ENCODE results near the gene WNT11.

Gene WNT11

DNA sequence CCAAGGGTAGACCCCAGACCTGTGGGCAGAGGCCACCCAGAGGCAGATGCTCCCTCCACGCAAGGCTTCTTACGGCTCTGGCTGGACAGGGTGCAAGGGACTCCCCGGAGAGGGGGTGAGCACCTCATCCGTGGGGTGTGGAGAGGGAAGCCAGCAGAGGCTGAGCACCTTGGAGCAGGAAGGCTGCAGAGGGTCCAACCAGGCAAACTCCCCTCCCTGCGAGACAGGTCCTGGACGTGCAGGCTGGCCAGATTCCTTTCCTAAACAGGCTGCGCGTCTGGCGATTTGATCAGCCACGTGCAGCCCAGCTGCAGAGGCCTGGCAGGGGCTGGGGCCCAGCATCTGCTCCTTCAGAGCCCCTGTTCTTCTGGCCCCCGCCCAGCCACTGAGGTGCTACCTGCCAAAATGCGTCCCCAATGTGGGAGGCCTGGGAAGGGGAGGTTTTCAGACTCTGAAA lies 49.3 kb downstream of the WNT11 start:
- peak; percentile 78 for DNase-seq (ENCODE audit: low spot score)

DNA sequence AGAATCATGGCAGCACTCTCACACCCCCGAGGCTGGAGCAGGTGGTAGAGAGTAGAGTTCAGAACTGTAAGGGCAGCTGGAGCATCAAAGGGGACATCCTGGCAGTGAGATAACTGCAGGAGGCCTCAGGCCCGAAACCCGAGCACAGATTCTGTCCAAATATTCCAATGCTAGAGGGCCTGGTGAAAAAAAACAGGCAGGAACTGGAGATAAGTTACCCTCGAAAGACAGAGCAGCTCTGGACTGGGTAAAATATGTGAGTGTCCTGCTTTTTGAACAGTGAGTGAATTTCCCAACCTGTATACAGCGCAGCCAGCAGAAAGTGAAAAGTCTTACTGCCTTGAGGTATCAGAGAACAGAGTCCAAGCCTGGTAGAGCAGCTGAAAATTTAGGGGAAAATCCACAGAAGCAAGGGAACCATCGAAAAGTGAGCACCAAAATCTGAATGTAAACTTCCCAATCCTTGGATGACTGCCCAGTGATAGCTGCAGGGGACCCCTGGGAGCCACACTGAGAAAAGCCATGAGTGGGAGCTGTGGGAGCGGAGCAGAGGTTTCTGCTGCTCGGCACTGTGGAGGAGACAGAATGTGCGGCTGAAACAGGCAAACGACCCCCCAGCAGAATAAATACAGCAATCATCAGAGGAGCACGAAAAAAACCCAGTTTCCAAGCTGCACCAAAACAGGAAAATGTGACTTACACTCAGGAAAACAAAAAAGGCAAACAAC lies 50.6 kb downstream of the WNT11 start:
- DNase-seq (ENCODE audit: low spot score) = no peak

DNA sequence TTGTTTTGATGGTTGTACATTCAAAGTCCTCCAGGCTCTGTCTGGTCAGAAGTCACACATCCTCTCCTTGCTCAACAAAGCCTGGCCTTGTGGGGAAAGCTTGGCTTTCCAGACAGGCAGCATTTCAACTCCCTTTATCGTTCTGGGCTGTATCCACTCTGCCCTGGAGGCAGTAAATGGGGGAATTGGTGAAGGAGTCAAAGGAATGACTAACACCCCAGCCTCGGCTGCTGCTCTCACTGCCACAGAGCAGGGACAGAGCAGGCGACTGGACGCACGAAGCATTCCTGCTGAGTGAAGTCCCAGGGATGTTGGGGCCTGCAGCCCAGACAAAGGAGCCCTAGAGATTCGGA lies 52.8 kb downstream of the WNT11 start:
- DNase-seq (ENCODE audit: low spot score) = no peak

DNA sequence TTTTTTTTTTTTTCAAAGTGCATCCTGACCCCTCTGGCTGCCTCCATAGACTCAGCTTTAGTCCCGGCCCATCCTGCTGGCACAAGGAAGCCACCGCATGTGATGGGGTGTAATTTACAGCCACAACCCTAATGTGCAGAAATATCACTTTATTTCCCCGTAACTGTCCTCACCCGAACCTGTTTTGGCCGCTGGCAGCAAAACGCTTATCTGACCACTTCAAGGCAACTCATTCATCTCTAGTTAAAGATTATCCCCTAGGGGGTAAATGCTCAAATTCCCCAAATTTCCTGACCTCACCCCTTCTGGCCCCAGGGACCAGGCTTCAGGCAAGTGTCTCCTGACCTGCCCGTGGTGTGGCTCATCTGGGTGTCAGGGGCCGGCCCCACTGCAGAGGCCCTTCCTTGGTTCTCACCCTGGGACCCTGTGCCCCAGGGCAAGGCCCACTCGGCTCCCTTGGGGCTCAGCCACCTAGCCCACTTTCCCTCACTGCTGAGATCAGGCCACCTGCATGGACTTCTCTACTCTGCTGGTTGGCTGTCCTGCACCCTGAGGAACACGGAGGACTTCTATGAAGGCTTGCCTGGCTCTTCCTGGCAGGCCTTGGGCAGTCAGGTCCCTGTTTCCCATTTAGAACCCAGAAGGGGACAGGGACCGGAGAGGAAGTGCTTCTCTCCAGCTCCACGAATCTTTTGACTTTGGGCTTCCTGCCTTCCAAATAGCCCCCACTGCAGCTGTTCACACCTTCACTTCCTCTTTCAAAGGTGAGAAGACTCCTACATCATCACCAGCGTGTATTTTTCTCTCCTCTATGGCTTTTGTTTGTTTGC lies 53.3 kb downstream of the WNT11 start:
- no peak for DNase-seq (ENCODE audit: low spot score)

DNA sequence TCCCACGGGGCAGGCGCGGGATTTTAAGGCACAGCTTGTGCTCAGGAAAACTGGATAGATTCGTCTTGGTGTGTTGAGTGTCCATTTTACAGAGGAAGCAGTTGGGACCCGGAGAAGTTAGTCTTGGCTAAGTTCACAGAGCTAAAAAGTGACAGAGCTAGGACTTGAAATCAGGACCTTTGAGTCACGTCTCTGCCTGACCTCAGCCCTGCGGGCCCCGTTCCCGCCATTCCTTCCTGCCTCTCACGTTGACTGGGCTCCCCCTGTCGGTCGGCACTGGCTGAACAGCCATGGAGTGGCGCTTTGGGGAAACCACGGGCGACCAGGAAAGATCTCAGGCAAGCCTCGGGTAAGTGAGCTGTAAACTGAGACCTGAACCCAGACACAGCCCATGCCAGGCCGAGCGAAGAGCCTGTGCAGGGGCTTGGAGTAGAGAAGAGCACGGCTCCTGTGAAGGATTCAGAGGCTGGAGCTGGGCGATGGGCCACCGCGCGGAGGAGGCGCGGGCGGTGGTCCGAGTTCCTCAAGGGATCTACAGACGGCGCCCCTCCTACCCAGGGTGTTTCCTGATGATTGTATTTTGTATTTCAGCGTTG lies 54.1 kb downstream of the WNT11 start:
- no peak for DNase-seq (ENCODE audit: low spot score)

DNA sequence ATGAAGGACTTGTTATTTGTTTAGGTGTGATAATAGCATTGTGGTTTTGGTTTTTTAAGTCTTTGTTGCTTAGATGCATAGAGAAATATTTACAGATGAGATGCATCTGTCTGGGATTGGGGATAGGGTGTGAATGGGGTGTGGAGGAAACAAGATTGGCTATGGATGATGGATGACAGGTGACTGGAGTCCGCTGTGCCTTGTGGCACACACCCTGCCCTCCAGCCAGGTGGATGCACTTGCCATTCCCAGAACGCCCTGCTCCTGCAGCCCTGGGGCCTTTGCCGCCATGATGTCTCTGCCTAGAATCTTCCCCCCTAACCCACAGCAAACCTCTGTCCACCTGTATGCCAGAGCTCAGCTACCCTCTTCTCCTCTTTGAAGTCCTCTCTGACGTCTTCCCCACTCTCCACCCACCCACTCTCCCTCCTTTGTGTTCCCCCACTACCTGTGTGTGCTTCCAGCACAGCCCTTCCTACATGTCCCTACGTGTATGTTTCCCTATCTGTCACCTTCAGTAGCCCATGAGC lies 54.7 kb downstream of the WNT11 start:
- DNase-seq (ENCODE audit: low spot score) = no peak

DNA sequence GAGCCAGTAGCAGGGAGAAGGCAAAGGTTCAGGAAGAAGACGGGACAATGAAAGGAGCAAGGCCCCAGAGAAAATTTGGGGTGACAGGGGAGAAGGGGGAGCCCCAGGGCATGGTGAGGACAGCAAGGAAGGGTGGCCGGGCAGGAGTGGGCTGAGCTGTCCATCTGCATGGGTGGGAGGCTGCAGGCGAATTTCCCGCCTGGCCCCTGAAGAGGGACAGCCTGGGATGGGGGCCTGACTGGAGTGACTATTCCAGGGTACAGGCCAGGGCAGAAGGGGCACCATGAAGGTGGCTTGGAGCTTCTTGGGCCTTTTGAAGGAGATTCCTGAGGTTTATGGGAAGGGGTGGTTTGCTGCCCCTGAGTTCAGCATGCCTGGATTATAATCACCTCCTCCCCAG lies 56.2 kb downstream of the WNT11 start:
- no peak for DNase-seq (ENCODE audit: low spot score)

DNA sequence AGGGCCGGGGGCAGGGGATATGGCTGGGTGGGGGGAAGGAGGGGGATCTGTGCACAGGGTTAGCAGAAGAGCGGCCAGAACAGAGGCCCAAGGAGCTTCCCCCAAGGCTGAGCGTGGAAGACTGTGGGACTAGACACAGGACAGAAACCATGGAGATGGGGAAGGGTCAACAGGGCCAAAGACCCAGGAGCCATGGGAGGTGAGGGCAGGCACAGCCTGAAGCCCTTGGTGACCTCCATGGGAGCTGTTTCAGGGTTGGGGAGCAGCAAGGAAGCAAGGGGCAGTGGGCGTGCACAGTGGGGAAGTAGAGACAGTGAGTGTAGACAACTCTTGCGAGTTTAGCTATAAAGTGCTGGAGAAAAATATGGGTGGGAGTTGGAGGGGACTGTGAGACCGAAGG lies 56.6 kb downstream of the WNT11 start:
- DNase-seq (ENCODE audit: low spot score) = no peak

DNA sequence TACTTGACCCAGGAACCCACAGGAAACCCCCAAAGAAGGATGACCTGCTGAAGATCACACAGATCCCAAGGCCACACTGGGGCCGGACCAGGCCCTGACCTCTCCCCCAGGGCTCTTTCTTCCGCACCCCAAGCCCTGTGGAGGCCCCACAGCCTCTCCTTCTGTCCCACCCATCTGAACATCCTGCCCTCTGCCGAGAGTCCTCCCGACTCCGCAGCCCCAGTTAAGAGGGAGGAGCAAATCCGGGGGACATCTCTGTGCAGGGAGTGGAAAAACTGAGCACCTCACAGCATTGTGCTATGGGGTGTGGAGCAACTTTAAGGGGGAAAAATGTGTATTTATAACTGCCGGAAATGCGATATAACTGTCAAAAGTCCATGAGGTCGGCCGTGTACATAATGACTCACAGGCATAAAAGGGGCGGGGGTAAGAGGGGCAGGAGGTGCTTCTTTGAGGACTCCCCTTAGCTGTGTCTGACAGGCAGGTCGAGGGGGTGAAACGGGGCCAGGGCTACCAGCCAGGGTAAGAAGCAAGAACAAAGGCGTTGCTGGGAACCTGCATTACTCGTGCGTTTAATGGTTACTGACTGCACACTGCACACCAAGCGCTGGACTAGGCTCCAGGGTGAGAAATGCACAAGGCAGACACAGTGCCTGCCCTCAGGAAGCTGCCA lies 57.2 kb downstream of the WNT11 start:
- DNase-seq (ENCODE audit: low spot score) = no peak

DNA sequence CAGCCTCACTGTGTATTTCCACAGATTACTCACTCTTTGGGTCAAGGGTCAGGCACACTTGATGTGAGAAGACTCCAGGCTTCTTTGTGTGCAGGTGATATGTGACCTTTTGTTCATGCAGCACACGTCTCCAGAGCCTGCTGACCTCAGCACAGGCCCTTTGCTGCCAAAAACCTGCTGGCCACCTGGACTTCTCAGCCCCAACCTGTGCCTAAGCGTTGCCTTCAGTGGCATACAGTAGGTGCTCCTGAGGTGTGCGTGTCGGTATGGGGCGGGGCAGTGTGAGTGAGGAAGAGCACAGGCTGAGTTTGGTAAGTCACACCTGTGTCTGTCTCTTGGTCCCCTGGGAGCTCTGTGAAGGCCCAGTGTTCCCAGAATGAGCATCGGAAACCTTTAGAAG lies 58.1 kb downstream of the WNT11 start:
- no peak for DNase-seq (ENCODE audit: low spot score)

DNA sequence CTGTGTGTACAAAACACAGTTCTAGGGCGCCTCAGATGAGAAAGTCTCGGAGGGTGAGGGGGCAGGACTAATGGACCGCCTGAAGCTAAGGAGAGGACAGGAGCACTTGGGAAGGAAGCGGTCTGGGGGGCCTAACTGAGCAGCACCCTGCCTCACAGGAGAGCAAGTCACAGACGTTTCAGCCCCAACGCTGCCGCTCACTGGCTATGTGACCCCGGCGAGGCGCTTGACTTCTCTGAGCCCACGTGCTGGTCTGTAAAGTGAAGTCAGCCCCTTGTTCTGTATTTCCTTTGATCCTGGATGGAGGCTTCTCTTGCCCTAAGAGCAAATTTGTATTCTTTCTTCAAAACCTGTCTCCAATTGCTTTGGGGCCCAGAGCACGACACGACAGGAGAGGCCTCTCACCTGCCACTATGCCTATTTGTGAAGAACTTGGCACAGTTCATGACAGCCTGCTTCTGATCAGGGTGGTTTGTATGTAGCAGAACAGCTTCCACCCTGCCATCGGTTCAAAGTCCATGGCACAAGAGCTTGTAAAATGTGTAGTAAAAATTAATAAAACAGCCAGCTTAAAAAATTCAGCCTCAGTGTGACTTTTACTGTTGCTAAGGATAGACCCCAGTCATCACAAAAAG lies 59.1 kb downstream of the WNT11 start:
- no peak for DNase-seq (ENCODE audit: low spot score)

DNA sequence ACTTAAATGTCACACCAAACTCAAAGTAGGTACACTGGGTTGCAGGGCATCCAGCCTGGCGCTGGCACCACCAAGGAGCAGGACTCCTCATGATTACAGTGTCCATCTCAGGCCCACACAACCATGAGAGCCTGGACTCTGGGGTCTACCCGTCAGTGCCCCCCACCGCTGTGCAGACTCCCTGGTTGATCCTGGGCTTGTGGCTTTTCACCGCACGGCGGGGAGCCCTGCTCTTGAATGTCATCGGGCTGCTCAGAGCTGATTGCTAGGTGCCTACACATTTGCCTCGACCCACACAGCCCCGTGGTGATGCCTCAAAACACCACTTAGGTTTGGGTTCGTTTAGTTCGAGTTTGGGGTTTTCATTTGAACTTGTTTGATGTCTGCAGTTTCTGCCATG lies 63.0 kb downstream of the WNT11 start:
- no peak for DNase-seq (ENCODE audit: low spot score)

DNA sequence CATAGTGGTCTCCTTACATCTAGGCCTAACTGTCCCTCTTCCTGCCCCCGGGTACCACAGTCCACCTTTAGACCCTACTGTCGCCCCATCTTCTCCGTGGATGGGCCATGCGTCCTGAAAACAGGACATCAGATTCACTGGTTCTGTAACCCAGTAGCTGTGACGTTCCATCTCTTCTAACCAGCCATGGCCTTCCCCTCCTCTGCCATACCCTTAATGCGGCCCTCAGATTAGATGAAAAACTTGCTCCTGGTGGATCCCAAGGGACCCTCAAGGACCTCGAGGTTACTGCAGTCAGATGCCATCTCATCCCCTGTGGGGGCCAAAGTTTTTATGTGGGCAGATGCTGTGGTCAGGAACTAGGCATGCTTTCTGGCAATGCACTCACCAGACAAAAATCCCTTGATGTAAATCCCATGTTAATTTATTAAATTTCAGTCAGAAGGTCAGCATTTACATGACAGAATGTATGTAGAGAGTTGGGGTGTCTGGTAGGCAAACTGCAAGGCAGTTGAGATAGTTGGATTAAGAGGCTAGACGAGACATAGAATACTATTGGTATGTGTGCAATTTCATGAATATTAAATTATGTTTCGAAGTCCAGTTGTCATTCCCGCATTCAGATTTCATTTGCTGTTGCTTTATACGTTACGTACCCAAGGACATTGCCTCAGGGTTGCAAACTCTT lies 64.3 kb downstream of the WNT11 start:
- DNase-seq (ENCODE audit: low spot score) = no peak

DNA sequence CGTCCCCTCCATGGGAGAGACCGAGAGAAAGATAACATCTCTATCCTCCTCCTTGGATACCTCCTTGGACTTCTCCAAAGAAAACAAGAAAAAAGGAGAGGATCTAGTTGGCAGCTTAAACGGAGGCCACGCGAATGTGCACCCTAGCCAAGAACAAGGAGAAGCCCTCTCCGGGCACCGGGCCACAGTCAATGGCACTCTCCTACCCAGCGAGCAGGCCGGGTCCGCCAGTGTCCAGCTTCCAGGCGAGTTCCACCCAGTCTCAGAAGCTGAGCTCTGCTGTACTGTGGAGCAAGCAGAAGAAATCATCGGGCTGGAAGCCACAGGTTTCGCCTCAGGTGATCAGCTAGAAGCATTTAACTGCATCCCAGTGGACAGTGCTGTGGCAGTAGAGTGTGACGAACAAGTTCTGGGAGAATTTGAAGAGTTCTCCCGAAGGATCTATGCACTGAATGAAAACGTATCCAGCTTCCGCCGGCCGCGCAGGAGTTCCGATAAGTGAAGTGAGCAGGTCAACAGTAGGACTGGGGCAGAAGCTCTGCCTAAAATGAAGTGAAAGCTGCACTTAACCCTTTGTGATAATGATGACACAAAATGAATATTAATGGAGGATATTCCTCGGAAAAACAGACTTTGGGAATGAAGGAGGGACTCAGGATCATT lies 65.3 kb downstream of the WNT11 start:
- no peak for DNase-seq (ENCODE audit: low spot score)

DNA sequence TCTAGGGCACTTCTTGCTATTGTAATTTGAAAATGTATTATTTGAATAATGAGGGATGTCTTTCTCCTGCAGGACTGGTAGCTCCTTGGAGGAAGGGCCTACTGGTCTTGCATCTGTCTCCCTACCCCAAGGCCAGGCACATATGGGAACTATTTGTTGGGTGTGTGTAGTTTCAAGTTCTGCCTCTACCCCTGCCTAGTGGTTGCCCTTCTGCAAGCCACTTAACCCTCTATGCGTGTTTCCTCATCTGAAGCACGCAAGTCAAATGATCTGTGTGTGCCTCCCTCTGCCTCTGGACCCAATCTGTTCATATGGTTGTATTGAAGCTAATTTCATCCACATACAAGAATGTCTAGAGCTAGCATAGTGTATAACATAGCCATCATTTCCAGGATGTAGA lies 67.0 kb downstream of the WNT11 start:
- no peak for DNase-seq (ENCODE audit: low spot score)
